ENCODE results near the gene TOMM34. TPM values are rescaled to one million over a fixed set of nuclear protein-coding genes. Genes with fewer than 3 reads are reported as not detected.

Gene TOMM34
- total RNA-seq, 1 donor from 2014 or later, result 11.1 TPM

DNA sequence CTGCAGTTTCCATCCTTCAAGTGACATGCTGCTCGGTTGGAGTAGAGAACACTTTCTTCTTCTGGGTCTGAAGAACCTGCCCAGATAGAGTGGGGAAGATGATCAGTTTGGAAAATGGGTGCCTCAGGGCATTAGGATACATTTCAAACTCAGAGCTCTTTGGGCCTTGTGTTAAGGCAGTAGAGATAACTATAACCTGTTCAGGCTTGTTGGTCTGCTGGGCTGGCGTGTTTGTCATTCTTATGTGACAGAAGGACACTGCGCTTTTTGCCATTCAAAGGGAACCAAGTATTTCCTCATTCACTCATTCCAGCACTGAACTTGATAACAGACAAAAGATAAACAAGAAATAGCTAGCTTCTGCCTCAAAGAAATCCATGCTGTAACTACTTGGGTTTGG lies 3.8 kb downstream of the TOMM34 start:
- intact Hi-C loops (cut with DNase I), result no loop called here
- peaks cover 33 to 44% of the 10 kb centered on the region in 2 donors for H3K36me3 ChIP-seq

GRCh38 chr20:44955270-44955669 lies 4.9 kb downstream of the TOMM34 start:
- intact Hi-C loops (cut with DNase I), result no loop called here
- H3K27me3 ChIP-seq, result no peaks in the 10 kb centered on the region
- no peak overlapping the region for H3K27ac ChIP-seq
- TF ChIP-seq CTCF (IDR thresholded peaks at IDR 0.05), result no peak
- peaks cover 44 to 56% of the 10 kb centered on the region in 2 donors for H3K36me3 ChIP-seq
- H3K4me3 ChIP-seq, result no peak overlapping the region
- peaks cover 0 to 8% of the 10 kb centered on the region in 2 donors for H3K4me1 ChIP-seq
- no peak for DNase-seq (ENCODE audit: low spot score in 2 of 2)
- no peaks in the 10 kb centered on the region for H3K9me3 ChIP-seq

More for the DNA sequence above, 3.8 kb downstream of the TOMM34 start:
- no peaks in the 10 kb centered on the region for H3K27me3 ChIP-seq
- H3K4me3 ChIP-seq, result no peak overlapping the region
- TF ChIP-seq CTCF (IDR thresholded peaks at IDR 0.05), result no peak
- no peaks in the 10 kb centered on the region for H3K9me3 ChIP-seq
- peaks cover 0 to 11% of the 10 kb centered on the region in 2 donors for H3K4me1 ChIP-seq
- no peak overlapping the region for H3K27ac ChIP-seq
- no peak for DNase-seq (ENCODE audit: low spot score in 2 of 2)

GRCh38 chr20:44954211-44954610 lies 6.0 kb downstream of the TOMM34 start:
- TF ChIP-seq CTCF (IDR thresholded peaks at IDR 0.05), result no peak
- intact Hi-C loops (cut with DNase I), result no loop called here
- Histone ChIP-seq H3K27ac (no peak overlapping the region), H3K9me3 (no peaks in the 10 kb centered on the region), H3K4me1 (peaks cover 0 to 8% of the 10 kb centered on the region in 2 donors), H3K4me3 (no peak overlapping the region), H3K36me3 (peaks cover 51 to 66% of the 10 kb centered on the region in 2 donors), H3K27me3 (no peaks in the 10 kb centered on the region)
- no peak for DNase-seq (ENCODE audit: low spot score in 2 of 2)

- Histone ChIP-seq H3K27me3 (no peaks in the 10 kb centered on the region), H3K36me3 (peaks cover 62 to 81% of the 10 kb centered on the region in 2 donors), H3K4me3 (no peak overlapping the region), H3K27ac (no peak overlapping the region), H3K9me3 (no peaks in the 10 kb centered on the region), H3K4me1 (no peaks in the 10 kb centered on the region)
- no peak for DNase-seq (ENCODE audit: low spot score in 2 of 2)
- intact Hi-C loops (cut with DNase I), result no loop called here
- TF ChIP-seq CTCF (IDR thresholded peaks at IDR 0.05), result no peak
Observed at GRCh38 chr20:44952731-44953130, 7.5 kb downstream of the TOMM34 start.

DNA sequence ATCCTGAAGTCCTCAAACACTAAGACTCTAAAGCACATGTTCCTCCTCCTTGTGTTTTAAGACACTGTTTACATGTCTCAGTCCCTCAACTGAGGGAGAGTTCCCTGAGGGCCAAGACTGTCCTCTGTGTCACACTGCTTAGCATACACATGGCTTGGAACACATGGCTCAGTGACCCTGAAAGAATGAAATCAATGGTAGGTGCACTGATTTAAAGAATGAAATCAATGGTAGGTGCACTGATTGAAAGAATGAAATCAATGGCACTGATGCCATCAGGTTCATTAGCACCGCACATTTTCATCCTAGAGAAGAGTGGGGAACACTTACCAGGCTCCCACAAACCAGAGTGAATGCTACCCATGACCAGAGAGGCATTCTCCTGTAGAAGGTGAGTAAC lies 9.8 kb downstream of the TOMM34 start:
- Histone ChIP-seq H3K9me3 (no peaks in the 10 kb centered on the region), H3K4me1 (no peaks in the 10 kb centered on the region), H3K27me3 (no peaks in the 10 kb centered on the region), H3K27ac (no peak overlapping the region), H3K36me3 (peaks cover 66 to 96% of the 10 kb centered on the region in 2 donors), H3K4me3 (no peak overlapping the region)
- DNase-seq (ENCODE audit: low spot score in 2 of 2), result no peak
- no peak for TF ChIP-seq CTCF (IDR thresholded peaks at IDR 0.05)
- intact Hi-C loops (cut with DNase I), result no loop called here

DNA sequence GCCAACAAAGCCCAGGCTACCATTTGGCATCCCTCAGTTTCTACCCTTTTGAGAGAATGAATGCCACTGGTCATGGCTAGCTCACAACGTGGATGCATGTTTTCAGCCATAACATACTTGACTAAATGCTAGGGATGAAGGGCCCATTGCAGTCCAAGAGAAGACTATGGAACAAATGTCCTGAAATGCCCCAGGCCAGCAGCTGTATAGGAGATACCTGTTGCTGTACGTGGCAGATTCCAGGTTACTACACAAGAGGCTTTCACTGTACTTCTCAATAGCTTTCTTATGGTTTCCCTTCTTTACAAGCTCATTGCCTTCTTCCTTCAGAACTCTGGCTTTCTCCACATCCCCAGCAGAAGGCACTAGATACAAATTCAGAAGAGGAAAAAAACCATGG lies 11.7 kb downstream of the TOMM34 start:
- Histone ChIP-seq H3K4me1 (no peaks in the 10 kb centered on the region), H3K4me3 (no peak overlapping the region), H3K27me3 (no peaks in the 10 kb centered on the region), H3K9me3 (no peaks in the 10 kb centered on the region), H3K36me3 (peaks cover 56 to 97% of the 10 kb centered on the region in 2 donors), H3K27ac (no peak overlapping the region)
- intact Hi-C loops (cut with DNase I), result no loop called here
- no peak for TF ChIP-seq CTCF (IDR thresholded peaks at IDR 0.05)
- DNase-seq (ENCODE audit: low spot score in 2 of 2), result no peak

All from ascending aorta (tissue), 2 donors.